Keratinocyte (primary cell): Measurements from ENCODE around the gene TMED10. TPM values are rescaled to one million over a fixed set of nuclear protein-coding genes. Genes with fewer than 3 reads are reported as not detected.
A peak's percentile ranks its signal among the peaks of the same experiment; 100 is the strongest.

ENCODE experiments used
- DNase-seq: peaks from one replicate; pipeline ENCODE4 v3.0.0-alpha.2; 2011; ENCODE audit warnings: low read depth, missing footprints, low spot score
- FAIRE-seq: peaks from 2 replicates; lab custom pipeline; 2011; peaks lifted over from hg19 to GRCh38; lab: Jason Lieb, UNC
- H2AFZ ChIP-seq: 2 replicates; pipeline ENCODE4 v1.6.0; 2012; ENCODE audit warnings: low read length, control low read depth, inconsistent platforms; ENCODE audit not compliant: control insufficient read depth
- H3K27ac ChIP-seq: 2 replicates; pipeline ENCODE4 v1.5.1; 2011; ENCODE audit warnings: low read length; ENCODE audit not compliant: control insufficient read depth, insufficient read depth
- H3K27me3 ChIP-seq: 3 replicates; pipeline ENCODE4 v1.6.0; 2011; ENCODE audit warnings: low read length; ENCODE audit not compliant: control insufficient read depth, insufficient read depth; ENCODE audit errors: extremely low read depth
- H3K36me3 ChIP-seq, 2 experiments: 2 replicates in 1 of 2; 3 replicates in 1 of 2; pipeline ENCODE4 v1.5.1; 2011; ENCODE audit warnings: low read length in 2 of 2, mild to moderate bottlenecking in 1 of 2; ENCODE audit not compliant: control insufficient read depth in 2 of 2, insufficient read depth in 2 of 2; ENCODE audit errors: extremely low read depth in 1 of 2
- H3K4me1 ChIP-seq: 3 replicates; pipeline ENCODE4 v1.5.1; 2011; ENCODE audit warnings: low read length; ENCODE audit not compliant: control insufficient read depth, insufficient read depth; ENCODE audit errors: extremely low read depth
- H3K4me2 ChIP-seq: 3 replicates; pipeline ENCODE4 v1.6.0; 2011; ENCODE audit warnings: low read depth, low read length; ENCODE audit not compliant: control insufficient read depth, insufficient read depth; ENCODE audit errors: extremely low read depth
- H3K4me3 ChIP-seq, 3 experiments: fragments of 200-600 bp in 1 of 3; sonication (generic) in 1 of 3; 2 replicates in 2 of 3; 3 replicates in 1 of 3; pipeline ENCODE4 v1.5.1; 2011 to 2016; ENCODE audit warnings: low read length in 3 of 3, mild to moderate bottlenecking in 3 of 3, control low read depth in 2 of 3, inconsistent platforms in 1 of 3, low read depth in 1 of 3, mixed read lengths in 1 of 3, mixed run types in 1 of 3, moderate library complexity in 1 of 3; ENCODE audit not compliant: control insufficient read depth in 2 of 3, insufficient read depth in 2 of 3; ENCODE audit errors: extremely low read depth in 1 of 3
- H3K79me2 ChIP-seq: 2 replicates; pipeline ENCODE4 v1.6.0; 2012; ENCODE audit warnings: low read length; ENCODE audit not compliant: control insufficient read depth, insufficient read depth
- H3K9ac ChIP-seq: 3 replicates; pipeline ENCODE4 v1.6.0; 2011; ENCODE audit warnings: low read length; ENCODE audit not compliant: control insufficient read depth, insufficient read depth; ENCODE audit errors: extremely low read depth
- H3K9me1 ChIP-seq: 3 replicates; pipeline ENCODE4 v1.6.0; 2011; ENCODE audit warnings: low read length; ENCODE audit not compliant: control insufficient read depth, insufficient read depth; ENCODE audit errors: extremely low read depth
- H3K9me3 ChIP-seq: 2 replicates; pipeline ENCODE4 v1.5.1; 2012; ENCODE audit warnings: low read depth, low read length; ENCODE audit not compliant: control insufficient read depth
- H4K20me1 ChIP-seq: 3 replicates; pipeline ENCODE4 v1.6.0; 2011; ENCODE audit warnings: low read length; ENCODE audit not compliant: control insufficient read depth, insufficient read depth; ENCODE audit errors: extremely low read depth
- EZH2 ChIP-seq: IDR thresholded peaks from one replicate; pipeline ENCODE4 v1.6.1; 2012; ENCODE audit warnings: inconsistent platforms, mild to moderate bottlenecking, low read length, moderate library complexity
- dilution Hi-C: fragments of 300-500 bp; cut with MboI; formaldehyde crosslinking; loops from one replicate; pipeline ENCODE4 v1.7.0; 2020; ENCODE audit warnings: low sequenced_read_pairs; ENCODE audit not compliant: extremely low pct_ligation_motif_present
- polyA plus RNA-seq, 5 experiments: library from polyadenylated mRNA; depleted of rRNA in 3 of 5; stranded (reverse) in 3 of 5; stranded (forward) in 1 of 5; unstranded in 1 of 5; fragments of >200 nt; gene quantifications; 1 replicate in 1 of 5; 2 replicates in 3 of 5; 3 replicates in 1 of 5; pipeline versions ENCODE4 v1.2.1 to v1.2.3, GENCODE V29; 2011 to 2012; ENCODE audit warnings: missing spikeins in 2 of 5, low read depth in 1 of 5, low replicate concordance in 1 of 5
- TF ChIP-seq, protein P1 (sequence below), 3 experiments: IDR thresholded peaks in 1 of 3; conservative IDR thresholded peaks in 1 of 3; optimal IDR thresholded peaks in 1 of 3; 2 replicates in 2 of 3; 3 replicates in 1 of 3; pipeline versions ENCODE3 to v1.5.1; 2011; ENCODE audit warnings: low read length in 3 of 3, mild to moderate bottlenecking in 3 of 3, moderate library complexity in 2 of 3, control low read depth in 1 of 3, inconsistent platforms in 1 of 3; ENCODE audit not compliant: insufficient read depth in 2 of 3; ENCODE audit errors: extremely low read depth in 1 of 3

TMED10 gene
- polyA plus RNA-seq, 1 donor (not counting 4 experiments of a cell fraction or from before 2014, with no cell fraction given), result 428 TPM

GRCh38 chr14:75134644-75135043 lies 41.8 kb downstream of the TMED10 start:
- Histone ChIP-seq H2AFZ (no peak overlapping the region), H3K4me1 (peaks cover 5% of the 10 kb centered on the region), H4K20me1 (peaks cover 5% of the 10 kb centered on the region), H3K4me2 (no peak overlapping the region), H3K9ac (no peak overlapping the region), H3K36me3 (peaks cover 6 to 11% of the 10 kb centered on the region in 2 experiments), H3K4me3 (no peak overlapping the region), H3K9me1 (no peaks in the 10 kb centered on the region), H3K9me3 (no peaks in the 10 kb centered on the region), H3K79me2 (peaks cover 20% of the 10 kb centered on the region), H3K27ac (no peak overlapping the region), H3K27me3 (no peaks in the 10 kb centered on the region)
- DNase-seq (no peak), FAIRE-seq (peak; percentile 81)
- dilution Hi-C loops, result no loop called here
- TF ChIP-seq EZH2, result no peak
- TF ChIP-seq, protein P1, sequence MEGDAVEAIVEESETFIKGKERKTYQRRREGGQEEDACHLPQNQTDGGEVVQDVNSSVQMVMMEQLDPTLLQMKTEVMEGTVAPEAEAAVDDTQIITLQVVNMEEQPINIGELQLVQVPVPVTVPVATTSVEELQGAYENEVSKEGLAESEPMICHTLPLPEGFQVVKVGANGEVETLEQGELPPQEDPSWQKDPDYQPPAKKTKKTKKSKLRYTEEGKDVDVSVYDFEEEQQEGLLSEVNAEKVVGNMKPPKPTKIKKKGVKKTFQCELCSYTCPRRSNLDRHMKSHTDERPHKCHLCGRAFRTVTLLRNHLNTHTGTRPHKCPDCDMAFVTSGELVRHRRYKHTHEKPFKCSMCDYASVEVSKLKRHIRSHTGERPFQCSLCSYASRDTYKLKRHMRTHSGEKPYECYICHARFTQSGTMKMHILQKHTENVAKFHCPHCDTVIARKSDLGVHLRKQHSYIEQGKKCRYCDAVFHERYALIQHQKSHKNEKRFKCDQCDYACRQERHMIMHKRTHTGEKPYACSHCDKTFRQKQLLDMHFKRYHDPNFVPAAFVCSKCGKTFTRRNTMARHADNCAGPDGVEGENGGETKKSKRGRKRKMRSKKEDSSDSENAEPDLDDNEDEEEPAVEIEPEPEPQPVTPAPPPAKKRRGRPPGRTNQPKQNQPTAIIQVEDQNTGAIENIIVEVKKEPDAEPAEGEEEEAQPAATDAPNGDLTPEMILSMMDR (optimal IDR thresholded peaks at IDR 0.05 in 1 of 3, IDR thresholded peaks at IDR 0.05 in 1 of 3, conservative IDR thresholded peaks at IDR 0.05 in 1 of 3; ENCODE audit: extremely low read depth in 1 of 3, insufficient read depth in 2 of 3, low read length in 3 of 3), result no peak

DNA sequence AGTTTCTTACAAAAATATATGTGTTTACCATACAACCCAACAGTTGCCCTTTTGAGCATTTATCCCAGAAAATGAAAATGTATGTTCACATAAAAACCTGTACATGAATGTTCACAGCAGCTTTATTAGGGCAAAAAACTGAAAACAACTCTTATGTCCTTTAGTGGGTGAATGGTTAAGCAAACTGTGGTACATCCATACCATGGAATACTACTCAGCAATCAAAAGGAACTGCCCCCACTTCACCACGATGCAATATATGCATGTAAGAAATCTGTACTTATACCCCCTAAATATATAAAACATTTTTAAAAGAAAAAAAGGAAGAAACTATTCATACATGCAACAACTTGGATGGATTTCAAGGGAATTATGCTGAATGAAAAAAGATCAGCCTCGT lies 42.8 kb downstream of the TMED10 start:
- Histone ChIP-seq H3K9me3 (no peaks in the 10 kb centered on the region), H3K4me1 (peaks cover 5% of the 10 kb centered on the region), H3K9me1 (no peaks in the 10 kb centered on the region), H3K4me3 (no peak overlapping the region), H4K20me1 (no peaks in the 10 kb centered on the region), H3K27me3 (no peaks in the 10 kb centered on the region), H2AFZ (no peak overlapping the region), H3K4me2 (no peak overlapping the region), H3K36me3 (peaks cover 6 to 12% of the 10 kb centered on the region in 2 experiments), H3K27ac (no peak overlapping the region), H3K9ac (no peak overlapping the region), H3K79me2 (peaks cover 10% of the 10 kb centered on the region)
- DNase-seq, result no peak
- dilution Hi-C loops, result no loop called here
- TF ChIP-seq EZH2, result no peak
- TF ChIP-seq, protein P1 (optimal IDR thresholded peaks at IDR 0.05 in 1 of 3, IDR thresholded peaks at IDR 0.05 in 1 of 3, conservative IDR thresholded peaks at IDR 0.05 in 1 of 3; ENCODE audit: extremely low read depth in 1 of 3, insufficient read depth in 2 of 3, low read length in 3 of 3), result no peak
- FAIRE-seq, result no peak
